ENCODE data around the gene TRIM16.
"Not testable (repeated sequence)": the region's sequence is repeated elsewhere in the genome, so short reads cannot be mapped to it uniquely, and the experiment has no call there.

The TRIM16 gene

GRCh38 chr17:15657868-15658267, 26.2 kb downstream of the TRIM16 start:
- DNase-seq = no peak

DNA sequence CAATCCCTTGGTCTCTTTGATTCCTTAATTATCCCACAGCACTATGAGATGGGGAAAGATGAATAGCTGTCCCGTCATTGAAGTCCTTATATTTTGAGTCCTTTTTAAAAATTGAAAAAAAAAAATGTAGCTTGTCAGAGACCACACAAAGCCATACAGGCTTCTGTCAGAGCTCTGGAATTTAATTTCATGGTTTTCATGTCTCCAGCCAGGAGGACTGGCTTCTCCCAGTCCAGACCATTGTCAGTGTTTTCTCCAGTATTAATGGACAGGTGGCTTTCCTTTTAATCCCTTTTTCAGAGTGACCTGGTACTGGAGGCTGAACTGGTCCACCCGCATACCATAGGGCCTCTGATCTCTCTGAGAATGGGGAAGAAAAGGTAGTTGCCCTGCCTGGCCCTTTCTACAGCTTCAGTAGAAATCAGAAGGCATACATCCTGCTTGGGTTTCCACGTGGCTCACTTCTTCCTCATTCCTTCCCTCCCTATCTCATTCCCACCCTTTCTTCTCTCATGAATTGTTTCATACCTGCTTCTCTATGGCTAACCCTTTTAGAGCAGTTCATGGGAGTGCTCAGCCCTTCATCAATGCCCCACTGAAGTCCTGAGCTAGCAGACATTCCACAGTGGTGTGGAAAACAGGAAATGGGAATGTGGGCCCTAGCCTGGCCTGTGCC, 29.1 kb downstream of the TRIM16 start:
- DNase-seq = no peak

DNA sequence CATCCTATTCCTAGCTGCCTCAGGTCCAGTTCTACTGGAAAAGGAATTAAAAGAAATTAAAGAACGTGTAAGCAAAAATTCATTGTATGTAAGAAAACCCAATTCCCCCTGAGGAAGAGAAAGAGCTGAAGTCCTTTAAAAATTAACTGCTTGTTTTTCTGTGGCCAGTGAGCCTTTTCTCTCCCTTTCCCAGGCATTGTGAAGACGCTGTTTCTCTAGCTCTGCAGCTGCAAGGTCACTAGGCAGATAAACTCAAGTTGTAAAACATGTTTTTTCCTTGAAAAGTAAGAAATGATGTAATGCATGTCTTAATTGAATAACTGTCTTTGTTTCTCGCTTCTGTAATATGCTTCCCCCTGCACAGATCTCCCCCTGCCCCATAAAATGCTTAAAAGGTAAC, 29.7 kb downstream of the TRIM16 start:
- DNase-seq = not testable (repeated sequence)

DNA sequence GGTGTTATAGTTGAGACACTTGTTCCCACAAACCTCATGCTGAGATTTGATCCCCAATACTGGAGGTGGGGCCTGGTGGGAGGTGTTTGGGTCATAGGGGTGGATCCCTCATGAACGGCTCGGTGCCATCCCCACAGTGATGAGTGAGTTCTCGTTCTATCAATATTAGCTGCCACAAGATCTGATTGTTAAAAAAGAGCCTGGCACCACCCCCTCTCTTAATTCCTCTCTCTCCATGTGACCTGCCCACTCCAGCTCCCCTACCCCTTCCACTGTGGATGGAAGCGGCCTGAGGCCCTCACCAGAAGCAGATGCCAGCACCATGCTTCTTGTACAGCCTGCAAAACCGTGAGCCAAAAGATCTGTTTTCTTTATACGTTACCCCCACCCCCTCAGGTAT, 31.2 kb downstream of the TRIM16 start:
- no peak for DNase-seq

- no peak for DNase-seq
Observed at GRCh38 chr17:15651583-15652110, 32.5 kb downstream of the TRIM16 start.

GRCh38 chr17:15650741-15651582, 33.1 kb downstream of the TRIM16 start:
- DNase-seq = no peak

- DNase-seq = no peak
Observed at GRCh38 chr17:15649861-15650421, 34.2 kb downstream of the TRIM16 start.

DNA sequence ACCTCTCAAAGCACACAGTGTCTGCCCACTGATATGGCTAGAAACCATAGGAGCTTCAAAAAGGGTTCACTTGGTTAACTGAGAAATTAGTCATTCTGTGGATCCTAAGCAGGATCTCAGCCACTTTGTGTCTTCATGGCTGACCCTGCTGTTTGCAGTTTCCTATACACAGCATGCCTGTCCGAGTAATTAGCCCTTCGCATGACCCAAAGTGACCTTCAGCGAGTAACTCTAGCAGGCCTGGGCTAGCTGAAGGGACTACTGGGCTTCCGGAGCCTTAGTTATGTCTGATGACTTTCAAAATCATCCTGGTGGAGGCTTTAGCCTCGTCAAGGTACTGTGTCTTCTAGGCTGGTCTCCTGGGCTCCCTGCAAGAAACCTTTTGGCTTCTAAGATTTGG, 35.7 kb downstream of the TRIM16 start:
- no peak for DNase-seq

DNA sequence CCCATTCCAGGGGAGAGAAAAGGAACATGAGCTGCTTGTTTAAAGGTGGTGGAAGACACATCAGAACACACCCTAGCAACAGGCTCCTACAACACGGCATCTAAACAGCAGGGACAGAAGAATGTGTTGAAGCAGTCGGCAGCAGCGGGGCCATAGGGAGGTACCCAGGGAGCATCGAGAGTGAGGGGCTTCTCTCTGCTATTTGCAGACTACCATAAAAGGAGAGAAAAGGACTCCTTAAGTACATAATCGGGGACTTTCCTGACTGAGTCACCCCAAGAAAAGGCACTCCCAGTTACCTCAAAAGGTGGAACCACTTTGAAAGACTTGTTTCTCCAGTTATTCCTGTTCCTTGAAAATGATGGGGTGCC, 38.2 kb downstream of the TRIM16 start:
- DNase-seq = not testable (repeated sequence)

GRCh38 chr17:15645099-15645941, 38.8 kb downstream of the TRIM16 start:
- DNase-seq = not testable (repeated sequence)

- not testable (repeated sequence) for DNase-seq
Observed at GRCh38 chr17:15642505-15643251, 41.4 kb downstream of the TRIM16 start.

GRCh38 chr17:15642014-15642413, 42.1 kb downstream of the TRIM16 start:
- not testable (repeated sequence) for DNase-seq

DNA sequence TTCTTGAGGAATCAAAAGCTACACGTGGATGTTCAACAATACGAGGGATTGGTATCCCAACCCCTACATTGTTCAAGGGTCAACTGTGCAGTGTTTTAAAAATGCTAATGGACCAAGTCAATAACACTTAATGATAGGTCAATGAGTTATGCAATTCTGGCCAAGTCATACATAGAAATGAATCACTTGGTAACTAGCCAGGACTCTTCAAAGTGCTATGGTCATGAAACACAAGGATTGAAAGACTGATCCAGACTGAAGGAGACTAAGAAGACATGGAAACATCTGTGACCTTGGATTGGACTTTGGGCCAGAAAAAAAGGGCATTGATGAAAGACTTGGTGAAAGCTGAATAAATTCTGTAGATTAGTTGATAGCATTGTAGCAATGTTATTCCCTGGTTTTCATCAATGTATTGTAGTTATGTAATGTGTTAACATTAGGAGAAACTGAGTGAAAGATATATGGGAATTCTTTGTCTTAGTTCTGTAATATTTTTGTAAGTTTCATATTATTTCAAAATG, 53.1 kb downstream of the TRIM16 start:
- DNase-seq = not testable (repeated sequence)

- DNase-seq = not testable (repeated sequence)
Observed at GRCh38 chr17:15629991-15630390, 54.1 kb downstream of the TRIM16 start.

DNA sequence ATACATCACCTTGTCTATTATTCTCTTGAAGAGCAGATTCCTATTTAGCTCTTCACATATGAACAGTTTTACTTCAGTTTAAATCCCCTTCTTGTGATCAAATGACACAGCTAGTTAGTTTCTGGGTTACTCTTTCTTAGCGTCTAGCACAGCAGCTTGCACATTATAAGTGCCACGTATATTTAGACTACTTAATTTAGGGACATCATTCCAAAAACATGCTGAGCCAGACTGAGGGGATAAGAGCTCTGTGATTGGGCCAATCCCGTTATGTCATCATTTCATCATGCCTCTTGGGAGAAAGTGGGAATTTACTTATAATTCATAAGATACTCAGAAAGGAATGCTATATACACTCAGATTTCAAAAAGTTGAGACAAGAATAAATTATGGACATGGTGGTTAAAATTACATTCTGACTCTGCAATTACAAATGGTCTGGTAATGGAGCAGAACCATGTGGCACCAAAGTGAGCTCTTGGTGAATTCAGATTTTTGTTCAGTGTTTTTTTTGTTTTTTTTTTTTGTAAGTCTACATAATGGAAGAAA, 60.4 kb downstream of the TRIM16 start:
- DNase-seq = not testable (repeated sequence)

DNA sequence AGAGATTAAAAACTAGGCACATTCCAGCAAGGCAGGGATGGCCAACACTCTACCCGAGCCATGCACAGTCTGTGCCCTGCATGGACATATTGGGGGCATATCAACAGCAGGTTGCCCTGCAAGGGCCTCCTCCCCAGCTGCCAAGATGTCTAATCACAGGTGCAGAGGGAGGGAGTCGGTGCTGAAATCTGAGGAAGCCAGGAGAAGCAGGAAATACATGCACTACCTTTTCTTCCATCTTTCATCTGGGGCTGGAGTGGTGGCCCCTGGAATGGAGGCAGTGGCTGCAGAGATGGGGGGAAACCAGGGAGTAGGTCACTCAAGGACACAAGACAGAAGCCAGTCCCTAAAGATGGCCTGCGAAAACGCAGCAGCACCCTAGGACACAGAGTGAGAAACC, 60.9 kb downstream of the TRIM16 start:
- not testable (repeated sequence) for DNase-seq

GRCh38 chr17:15622124-15622523, 62.0 kb downstream of the TRIM16 start:
- not testable (repeated sequence) for DNase-seq

GRCh38 chr17:15619331-15620058, 64.6 kb downstream of the TRIM16 start, which contains the start of gene FBXW10B:
FBXW10B (minus strand) TSS chr17:15619704; CDS start chr17:15619512, 192 bp downstream.
- DNase-seq = not testable (repeated sequence)

DNA sequence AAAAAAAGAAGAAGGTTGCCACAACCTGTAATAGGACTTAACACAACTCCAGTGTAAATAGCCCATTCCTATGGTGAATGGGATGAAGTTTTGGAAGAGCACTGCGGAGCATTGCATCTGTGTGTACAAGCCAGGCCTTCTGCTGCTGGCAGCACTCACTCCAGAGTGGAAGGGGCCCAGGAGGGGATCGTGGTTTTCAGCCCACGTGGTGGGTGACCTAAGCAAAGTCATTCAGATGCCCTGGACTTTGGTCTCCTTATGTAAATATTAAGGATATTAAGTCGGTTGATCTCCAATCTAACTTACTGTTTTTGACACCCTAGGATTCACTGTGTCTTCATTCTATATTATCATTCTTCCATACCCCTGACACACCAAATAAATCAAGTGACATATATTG, 67.3 kb downstream of the TRIM16 start:
- not testable (repeated sequence) for DNase-seq

GRCh38 chr17:15615850-15616249, 68.3 kb downstream of the TRIM16 start:
- DNase-seq = not testable (repeated sequence)

Measured in activated effector memory CD4-positive, alpha-beta T cell treated with Interleukin-2 at 50 U/mL for 16 hours (primary cell).